Fibroblast of upper back skin (primary cell): ENCODE data around the gene PTPN14.

Source experiments
- DNase-seq: peaks from one replicate; pipeline ENCODE4 v3.0.0-alpha.2; 2013

The PTPN14 gene

DNA sequence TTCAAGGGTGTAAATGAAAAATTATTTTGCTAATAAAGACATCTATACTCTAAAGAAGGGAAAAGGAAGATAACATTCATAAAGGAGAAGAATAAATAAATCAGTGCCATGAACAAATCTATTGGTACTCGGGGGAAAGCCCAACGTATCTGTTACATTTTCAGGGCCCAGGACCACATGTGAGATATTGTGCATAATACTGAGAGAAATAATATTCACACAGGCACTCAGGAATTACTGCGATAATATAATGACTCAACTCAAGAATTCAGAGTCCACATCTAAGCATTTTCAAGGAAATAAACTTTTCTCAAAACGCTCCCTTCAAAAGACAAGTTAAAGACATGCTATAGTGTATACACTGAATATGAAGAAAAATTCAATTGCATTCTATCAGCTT is 161.7 kb downstream of the PTPN14 start:
- DNase-seq: peak; percentile 32

DNA sequence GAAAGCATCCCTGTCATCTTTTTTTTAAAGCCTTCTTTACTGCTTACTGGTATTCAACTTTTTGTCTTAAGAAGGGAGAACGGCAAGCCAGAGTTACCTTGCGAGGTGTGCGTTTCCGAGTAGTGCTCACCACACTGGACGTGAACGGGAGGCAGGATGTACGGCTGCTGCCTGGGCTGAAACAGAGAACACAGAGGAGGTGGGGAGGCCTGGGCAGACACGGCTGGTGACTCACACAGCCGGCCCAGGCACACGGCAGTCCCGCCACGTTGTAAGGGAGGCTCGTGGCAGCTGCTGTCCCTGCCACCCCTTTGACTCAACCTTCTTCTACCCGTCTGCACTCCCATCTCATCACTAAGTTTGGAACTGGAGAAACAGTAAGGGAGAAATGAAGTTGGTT is 164.7 kb downstream of the PTPN14 start:
- peak; percentile 29 for DNase-seq

DNA sequence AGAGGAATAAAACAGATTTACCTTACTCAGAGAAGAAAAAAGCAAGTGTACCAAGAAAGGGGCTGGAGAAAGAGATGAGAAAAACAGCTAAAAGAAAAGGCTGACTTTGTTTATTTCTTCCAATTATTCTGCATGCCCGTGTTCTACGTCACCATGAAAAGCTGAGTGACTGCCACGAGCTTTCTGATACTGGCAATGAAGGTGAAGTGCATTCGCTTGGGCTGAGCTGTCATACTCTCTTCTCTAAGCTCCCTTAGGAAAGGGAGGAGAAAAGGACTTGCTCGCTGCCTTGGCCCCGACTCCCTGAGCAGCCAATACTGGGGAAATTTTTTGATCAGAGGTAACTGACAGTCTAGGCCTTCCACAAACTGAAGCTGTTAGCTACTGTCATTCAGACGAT is 165.1 kb downstream of the PTPN14 start:
- DNase-seq: no peak

DNA sequence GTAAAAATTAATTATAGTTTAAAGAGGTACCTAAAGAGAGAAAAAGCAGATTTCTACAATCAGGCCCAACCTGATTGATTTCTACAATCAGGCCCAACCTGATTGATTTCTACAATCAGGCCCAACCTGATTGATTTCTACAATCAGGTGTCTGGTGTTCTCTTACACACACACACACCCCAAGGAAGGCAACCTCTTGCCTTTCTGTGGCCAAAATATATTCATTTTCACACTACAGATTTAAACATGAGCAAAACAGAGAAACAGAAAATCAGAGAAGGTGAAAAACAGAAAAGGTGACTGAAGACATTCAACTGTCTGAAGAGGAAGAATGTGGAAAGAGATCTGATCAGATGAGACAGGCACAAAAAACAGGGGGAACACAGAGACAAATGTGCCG is 166.0 kb downstream of the PTPN14 start:
- no peak for DNase-seq

DNA sequence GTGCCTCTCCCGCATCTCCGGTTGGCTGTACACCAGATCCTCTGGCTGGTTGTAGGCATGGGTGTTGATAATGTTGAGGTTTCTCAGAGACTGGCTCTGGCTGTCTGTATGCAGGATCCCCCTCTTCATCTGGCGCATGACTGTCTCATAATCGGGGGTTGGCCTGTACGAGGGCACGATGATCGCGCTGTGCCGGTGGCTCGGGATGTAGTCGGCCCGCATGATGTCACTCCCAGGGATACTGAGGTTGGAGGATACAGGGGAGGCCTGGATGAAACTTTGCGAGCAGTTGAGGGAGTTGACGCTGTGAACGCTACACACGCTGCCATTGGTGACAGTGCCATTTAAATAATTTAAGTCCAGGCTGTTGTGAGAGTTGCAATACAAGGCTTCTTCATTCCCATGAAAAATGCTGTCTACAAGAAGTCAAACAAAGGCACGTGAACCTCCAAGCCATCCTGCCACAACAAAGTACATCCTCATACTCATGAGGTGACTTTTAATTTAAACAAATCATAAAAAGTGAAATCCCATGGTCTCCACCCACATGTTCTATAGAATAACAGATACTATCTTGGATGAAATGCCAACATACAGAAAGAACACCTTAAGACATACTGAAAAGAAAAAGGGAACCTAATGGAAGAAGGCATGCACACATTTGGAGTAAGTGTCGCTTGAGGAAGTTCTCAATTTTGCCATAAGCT is 166.9 kb downstream of the PTPN14 start:
- DNase-seq: no peak

DNA sequence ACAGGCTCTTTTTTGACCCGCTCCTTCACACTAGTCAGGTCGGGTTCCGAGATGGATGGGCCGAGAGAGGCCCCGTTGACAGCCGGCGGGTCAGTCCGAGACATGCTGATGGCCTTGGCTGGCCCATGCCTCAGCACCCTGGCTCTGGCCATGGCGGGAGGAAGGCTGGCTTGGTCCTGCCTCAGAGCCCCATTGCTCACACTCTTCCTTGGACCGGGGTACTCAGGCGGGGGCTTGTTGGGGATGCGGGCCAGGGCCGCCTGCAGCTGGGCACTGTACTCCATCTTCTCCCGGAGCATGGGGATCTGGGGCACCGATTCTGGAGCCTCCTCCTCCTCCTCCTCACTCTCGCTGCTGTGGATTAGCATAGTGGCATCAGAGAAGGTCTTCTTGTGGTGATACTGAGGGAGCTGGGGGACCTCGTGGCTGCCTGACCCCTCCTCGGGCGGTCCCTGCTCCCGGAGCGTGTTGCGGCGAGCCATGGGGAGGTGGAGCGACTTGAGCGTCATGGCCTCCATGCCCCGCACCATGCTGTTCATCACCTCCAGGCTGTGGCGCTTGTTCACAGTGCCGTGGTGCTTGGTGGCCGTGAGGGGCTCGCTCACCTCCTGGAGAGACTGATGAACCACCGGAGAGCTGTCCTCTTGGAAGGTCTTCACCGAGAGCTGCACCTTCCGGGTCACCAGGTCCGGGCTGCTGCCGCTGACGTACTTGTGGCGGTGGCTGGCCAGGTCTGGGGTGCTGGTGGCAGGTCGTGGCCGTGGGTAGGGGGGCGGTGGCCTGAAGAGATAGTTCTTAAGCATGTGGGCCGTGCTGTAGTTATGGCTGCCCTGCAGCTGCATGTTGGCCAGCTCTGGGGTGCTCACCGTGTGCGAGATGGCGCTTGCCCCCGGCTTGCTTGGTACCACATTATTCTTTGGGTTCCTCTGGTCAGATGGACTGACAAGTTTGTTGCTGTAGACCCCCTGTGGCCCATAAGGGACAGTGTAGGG is 167.7 kb downstream of the PTPN14 start:
- no peak for DNase-seq

DNA sequence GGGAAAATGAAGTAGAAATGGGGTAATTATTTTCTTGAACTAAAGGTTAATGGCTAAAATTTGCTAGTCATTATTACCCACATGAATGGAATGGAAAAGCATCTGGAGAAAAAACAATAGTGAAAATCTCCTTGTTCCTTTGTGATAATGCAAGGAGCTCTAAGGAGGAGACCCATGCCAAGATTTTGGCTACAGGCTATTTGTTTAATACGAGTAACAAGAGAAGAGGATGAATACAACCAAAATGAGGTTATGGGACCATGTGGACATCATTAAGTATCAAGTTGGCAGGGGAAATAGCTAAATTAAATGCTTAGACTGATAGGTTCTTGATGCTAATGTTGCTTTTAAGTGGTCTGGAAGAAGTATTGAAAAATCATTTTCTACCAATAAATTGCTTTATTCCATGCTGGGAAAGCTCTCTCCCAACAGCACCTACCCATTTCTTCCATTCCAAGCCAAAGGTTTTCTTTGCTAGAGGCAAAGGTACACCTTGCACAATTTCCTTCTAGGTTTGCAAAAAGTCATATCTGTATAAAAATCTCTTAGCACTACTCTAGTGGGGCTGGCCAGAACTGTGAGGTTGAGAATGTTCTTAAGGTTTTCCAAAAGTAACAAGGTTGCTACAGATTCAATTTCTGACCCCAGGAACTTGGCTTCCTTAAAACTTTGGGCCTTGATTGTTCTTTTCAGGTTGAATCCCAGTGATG is 170.3 kb downstream of the PTPN14 start:
- DNase-seq: no peak

DNA sequence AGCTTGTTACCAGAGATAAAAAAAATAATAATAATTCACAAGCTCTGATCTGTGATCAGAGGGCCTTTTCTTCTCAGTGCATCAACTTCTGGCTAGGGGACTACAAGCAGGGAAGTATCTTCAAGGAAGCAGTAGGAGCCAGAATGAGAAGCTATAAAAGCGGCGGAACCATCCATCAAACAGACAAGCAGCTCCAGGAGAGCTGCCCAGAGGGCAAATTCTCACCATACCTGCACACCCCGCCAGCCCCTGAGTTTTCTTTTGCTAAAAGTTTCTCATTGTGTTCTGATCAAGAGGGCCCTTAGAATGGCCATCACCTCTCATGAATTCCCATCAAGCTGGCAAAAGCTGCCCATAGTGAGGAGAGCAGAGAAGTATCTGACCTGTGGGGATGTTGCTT is 171.0 kb downstream of the PTPN14 start:
- no peak for DNase-seq

DNA sequence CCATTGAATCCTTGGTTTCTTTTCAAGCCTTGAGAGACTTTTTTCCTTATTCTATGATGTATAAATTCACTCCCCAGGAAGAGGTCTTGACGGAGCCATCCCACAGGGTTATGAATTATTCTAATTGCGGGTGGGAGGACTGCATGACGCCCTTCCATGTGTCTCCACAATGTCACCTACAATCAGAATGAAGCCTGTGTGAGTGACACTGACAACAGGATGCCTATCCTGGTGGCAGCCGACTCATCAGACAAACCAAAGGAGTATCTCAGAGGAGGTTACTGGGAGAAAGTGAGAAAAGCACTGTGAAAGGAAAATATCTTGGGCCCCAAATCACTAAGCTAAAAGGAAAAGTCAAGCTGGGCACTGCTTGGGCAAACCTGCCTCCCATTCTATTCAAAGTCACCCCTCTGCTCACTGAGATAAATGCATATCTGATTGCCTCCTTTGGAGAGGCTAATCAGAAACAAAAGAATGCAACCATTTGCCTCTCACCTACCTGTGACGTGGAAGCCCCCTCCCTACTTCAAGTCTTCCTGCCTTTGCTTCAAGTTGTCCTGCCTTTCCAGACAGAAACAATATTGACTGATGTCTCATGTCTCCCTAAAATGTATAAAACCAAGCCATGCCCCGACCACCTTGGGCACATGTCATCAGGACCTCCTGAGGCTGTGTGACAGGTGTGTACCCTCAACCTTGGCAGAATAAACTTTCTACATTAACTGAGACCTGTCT is 172.0 kb downstream of the PTPN14 start:
- DNase-seq: no peak

DNA sequence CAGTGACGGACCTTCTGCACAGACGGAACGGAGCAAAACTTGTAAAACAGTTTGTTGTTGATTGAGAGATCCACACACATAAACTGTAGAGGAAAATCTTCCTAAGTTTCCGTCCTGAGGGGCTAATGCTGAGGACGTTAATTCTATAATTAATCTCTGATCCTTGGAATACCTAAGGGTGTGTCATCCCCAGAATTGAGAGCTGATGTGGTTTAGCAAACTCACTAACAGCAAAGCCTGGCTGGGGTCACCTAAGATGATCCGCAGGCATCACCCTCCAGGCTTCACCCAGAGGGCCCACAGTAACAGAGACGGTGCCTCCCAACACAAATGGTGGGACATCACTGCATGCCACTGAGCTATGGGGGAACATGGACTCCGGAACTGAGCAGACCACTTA is 172.9 kb downstream of the PTPN14 start:
- no peak for DNase-seq

DNA sequence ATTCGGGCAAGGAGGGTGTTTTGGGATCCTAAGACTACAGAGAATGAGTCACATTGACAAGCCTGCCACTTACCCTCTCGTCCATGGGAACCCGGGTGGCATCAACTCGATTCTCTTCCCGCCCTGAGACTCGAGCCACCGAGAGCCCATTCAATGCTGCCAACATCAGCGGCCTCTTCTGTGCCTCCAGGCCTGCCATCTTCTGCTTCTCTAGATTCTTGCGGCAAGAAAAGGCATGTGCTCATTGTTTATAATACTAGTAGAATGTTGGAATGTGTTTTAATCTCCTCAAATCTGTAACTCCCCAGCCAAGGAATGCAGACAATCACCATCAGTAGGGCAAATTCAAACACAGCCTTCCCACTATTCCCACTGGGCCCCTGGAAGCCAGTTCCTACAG is 173.5 kb downstream of the PTPN14 start:
- DNase-seq: peak; percentile 87

DNA sequence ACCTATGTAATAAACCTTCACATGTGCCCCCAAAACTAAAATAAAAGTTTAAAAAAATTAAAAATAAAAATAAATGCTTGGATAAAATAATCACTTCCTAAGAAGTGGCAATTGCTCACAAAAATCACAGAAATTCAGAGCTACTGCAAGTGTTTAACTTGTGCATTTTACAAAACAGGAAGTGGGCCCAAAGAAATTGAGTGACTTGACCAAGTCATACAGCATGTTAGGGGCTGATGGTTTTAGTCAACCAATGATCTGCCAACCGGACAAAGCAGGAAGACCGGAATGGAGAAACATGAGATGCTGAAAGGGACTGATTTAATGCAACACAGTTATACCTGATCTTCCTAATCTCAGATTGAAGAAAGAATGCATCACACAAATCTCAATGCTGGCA is 173.9 kb downstream of the PTPN14 start:
- DNase-seq: no peak

DNA sequence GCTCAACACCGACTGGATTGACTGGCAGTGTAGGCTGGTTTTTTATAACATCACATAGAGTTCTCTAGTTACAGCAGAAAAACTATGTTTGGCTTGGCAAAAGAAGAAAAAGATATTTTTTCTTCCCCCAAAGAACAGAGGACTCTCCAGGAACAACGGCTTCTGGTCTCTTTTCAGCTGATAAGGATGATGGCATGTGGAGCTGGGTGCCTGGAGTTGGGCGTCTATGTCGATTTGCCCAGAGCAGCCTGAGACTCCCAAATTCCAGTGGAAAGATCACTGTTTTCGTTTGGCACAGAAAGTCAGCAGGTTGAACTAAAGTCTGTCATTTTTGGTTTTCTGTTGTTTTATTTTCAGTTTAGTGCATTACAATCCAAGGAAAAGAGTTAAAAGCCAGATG is 179.3 kb downstream of the PTPN14 start:
- no peak for DNase-seq

DNA sequence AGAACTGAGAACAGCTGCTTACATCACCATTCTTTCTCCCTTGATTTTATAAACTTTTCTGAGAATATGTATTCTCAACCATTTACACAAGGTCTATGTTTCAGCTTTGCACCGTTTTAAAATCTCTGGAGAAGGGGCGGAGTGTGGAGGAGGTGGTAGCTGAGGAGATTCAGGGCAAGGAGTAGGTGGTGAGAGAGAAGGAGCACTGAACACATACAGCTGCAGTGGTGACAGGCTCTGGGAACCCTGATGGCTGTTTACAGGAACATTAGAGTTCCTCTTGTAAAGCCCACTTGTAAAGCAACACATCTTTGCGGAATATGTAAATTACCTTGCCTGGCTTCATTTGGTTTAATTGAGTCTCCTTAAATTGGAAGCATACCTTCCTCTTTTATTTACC is 180.8 kb downstream of the PTPN14 start:
- no peak for DNase-seq

DNA sequence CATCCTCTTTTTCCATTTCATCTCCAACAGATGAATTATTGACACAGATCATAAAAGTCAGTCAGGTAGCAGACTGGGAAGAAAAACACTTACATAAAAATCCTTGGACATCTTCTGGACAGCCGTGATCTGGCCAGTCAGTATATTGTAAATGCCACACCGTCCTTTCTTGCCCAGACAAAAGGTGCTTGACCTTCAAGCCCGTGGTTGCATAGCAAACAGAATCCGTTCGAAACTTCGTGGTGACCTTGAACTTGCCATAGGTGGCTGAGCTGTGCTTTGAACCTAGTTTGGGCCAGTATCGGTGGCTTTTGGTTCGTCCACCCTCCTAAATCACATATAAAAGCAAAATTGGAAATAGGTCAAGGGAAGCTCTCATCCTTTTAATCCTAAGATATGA is 182.0 kb downstream of the PTPN14 start:
- DNase-seq: no peak

DNA sequence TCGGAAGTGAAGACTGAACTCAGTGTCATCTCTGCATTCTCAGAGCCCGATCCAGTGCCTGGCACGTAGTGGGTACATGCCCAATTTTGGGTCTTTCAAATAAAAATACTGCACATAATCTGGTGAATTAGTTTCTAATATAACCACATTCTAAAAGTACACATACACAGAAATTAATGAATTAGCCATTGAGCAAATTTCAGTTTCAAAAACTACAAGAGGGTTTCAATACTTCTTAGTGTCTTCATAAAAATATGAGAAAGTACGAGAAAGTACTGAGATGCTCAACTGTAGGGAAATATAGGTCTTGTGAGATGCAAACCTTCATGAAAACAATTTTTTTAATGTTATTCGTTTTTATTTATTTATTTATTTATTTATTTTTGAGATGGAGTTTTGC is 183.6 kb downstream of the PTPN14 start:
- DNase-seq: no peak

DNA sequence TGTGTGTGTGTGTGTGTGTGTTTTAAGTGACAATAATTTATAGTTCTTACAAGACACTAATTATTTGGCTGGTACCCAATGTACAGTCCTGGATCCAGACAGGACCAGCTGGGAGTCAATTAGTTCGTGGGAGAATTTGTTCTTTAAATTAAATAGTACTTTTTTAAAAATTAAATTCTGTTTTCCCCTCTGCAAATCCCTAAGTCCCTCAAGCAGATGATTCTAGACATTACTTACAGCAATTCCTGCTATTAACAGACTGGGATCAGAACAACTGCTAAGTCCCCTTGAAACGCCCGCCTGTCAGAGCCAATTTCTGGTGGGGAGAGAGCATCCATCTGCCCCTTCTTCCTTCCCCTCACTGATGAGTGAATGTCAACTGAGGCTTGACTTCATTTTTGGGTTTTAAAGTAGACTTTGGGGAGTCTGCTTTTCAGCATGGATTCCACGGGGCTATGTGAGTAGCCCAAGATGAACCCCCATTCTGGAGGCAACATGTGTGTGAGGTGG is 186.6 kb downstream of the PTPN14 start:
- DNase-seq: no peak

DNA sequence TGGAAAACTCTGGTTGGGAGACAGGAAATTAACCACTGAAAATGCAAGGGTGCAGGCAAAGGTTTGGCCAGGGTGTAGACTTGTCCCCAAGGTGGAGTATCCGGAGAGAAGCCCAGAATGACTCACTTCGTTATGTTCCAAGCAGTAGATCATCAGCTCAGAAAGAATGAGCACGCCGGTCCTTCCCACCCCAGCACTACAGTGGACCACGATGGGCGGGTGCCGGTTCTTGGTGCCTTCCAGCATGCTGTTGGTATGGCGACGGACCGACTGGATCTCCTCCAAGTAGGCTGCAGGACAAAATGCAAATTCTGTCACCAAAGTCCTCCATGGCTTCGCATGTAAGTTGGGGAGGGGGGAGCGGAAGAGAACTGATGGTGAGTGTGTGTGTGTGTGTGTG is 187.0 kb downstream of the PTPN14 start:
- no peak for DNase-seq

DNA sequence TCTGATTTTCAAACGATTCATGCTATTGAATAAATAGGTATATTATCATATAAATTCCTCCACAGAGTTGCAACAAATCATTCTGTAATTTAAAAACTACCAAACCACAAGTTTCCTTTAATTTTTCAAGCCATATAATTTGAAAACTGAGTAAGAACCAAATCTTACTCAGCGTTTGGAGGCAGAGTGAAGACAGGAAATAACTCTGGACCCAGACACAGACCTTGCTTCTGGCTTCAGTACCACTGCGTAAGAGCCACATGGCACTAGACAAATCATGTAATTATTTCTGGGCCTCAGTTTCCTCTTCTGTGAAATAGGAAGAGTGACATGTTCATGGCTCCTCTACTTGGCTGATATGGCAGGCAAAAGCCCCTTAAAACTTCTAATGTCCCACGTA is 188.0 kb downstream of the PTPN14 start:
- DNase-seq: no peak

DNA sequence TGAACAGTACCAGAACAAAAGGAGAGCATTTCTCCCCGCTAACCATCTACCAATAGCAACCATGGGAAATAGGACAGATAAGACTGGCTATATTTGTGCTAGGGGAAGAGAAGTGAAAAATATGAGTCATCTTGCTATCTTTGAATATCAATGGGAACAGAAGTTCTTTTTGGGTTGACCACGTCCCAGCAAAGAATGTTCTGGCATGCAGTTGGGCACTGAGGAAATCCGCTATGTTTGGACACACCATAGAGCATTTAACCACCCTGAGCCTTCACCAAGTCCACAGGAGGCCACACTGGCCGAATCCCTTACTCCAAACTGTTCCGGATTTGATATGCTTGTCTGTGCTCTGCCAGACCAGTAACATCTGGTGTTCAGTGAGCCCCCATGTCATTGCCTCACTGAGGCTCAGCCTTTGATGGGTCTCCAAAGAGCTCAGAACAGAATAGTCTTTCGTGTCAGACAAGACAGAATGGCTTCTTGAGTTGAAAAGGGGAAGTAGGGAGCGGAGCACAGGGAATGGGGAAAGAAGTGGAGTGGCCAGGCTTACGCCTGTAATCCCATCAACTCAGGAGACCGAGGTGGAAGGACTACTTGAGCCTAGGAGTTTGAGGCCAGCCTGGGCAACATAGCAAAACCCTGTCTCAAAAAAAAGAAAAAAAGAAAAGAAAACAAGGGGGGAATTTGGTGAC is 189.1 kb downstream of the PTPN14 start:
- DNase-seq: peak; percentile 40

DNA sequence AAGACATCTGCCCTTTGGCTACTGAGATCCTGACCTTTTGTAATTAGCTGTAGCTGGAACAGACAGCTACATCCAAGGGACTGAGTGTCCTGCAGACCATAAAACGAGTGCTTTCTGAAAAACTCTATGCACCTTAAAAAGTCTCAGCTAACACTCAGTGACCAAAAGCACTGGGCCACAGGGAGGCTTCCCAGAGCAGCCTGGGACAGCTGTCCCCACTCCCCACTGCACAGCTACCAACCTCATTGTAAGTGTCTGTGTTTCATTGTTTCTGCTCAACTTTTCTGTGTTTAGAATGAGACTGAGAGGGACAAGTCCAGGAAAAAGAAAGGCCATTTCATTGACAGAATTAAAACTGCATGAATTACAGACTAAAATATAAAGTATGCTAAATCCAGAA is 189.8 kb downstream of the PTPN14 start:
- no peak for DNase-seq
